ENCODE measurements around the gene CIPC. TPM values are rescaled to one million over a fixed set of nuclear protein-coding genes. Genes with fewer than 3 reads are reported as not detected.

The CIPC gene
- polyA plus RNA-seq, 1 donor from 2014 or later: 36.7 TPM

DNA sequence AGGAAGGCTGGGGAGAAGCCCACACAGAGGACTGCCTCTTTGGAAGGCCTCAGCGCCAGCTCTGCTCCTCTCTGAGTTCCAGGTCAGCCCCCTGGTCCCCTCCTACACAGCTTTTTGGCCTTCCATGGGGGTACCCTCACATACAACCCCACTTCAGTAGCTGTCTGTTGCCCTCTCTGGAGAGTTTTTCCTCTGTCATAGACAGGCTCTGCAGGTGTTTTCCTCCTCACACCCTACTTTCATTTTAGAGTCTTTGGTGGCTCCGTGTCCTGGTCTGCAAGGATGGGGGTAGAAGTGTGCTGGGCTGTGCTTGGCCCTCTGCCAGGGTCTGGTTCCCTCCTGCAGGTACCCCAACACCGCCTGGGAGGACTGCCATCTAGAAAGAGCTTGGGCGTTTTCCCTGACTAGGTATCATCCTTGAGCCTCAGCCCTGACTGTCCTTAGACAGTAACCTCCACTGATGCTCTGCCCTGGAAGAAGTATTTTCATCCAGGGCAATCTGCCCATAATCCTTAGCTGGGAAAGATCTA is 28.5 kb downstream of the CIPC start:
- Histone ChIP-seq H4K20me1 (ENCODE audit: insufficient read depth) (no peaks in the 10 kb centered on the region), H3K79me2 (replicated peaks; ENCODE audit: insufficient read depth, low read length) (no peaks in the 10 kb centered on the region), H3F3A (ENCODE audit: insufficient read depth, low read length, poor library complexity, severe bottlenecking) (no peaks in the 10 kb centered on the region), H3K9ac (ENCODE audit: low read length) (no peak overlapping the region), H3K4me2 (ENCODE audit: low read length) (no peak overlapping the region), H2AFZ (ENCODE audit: low read depth, low read length) (no peak overlapping the region), H3K36me3 (ENCODE audit: insufficient read depth, low read length) (no peaks in the 10 kb centered on the region), H3K9me3 (ENCODE audit: low read length) (no peaks in the 10 kb centered on the region), H3K9me2 (ENCODE audit: insufficient read depth, low read length) (no peaks in the 10 kb centered on the region), H3K4me3 (ENCODE audit: low read length) (no peak overlapping the region), H3K27ac (ENCODE audit: low read length) (no peak overlapping the region), H3K27me3 (ENCODE audit: insufficient read depth, low read depth, low read length) (peaks cover 41% of the 10 kb centered on the region)
- TF ChIP-seq EZH2 (IDR thresholded peaks at IDR 0.05; ENCODE audit: borderline replicate concordance, insufficient read depth, low read length, poor library complexity, severe bottlenecking): no peak
- TF ChIP-seq, protein P1, sequence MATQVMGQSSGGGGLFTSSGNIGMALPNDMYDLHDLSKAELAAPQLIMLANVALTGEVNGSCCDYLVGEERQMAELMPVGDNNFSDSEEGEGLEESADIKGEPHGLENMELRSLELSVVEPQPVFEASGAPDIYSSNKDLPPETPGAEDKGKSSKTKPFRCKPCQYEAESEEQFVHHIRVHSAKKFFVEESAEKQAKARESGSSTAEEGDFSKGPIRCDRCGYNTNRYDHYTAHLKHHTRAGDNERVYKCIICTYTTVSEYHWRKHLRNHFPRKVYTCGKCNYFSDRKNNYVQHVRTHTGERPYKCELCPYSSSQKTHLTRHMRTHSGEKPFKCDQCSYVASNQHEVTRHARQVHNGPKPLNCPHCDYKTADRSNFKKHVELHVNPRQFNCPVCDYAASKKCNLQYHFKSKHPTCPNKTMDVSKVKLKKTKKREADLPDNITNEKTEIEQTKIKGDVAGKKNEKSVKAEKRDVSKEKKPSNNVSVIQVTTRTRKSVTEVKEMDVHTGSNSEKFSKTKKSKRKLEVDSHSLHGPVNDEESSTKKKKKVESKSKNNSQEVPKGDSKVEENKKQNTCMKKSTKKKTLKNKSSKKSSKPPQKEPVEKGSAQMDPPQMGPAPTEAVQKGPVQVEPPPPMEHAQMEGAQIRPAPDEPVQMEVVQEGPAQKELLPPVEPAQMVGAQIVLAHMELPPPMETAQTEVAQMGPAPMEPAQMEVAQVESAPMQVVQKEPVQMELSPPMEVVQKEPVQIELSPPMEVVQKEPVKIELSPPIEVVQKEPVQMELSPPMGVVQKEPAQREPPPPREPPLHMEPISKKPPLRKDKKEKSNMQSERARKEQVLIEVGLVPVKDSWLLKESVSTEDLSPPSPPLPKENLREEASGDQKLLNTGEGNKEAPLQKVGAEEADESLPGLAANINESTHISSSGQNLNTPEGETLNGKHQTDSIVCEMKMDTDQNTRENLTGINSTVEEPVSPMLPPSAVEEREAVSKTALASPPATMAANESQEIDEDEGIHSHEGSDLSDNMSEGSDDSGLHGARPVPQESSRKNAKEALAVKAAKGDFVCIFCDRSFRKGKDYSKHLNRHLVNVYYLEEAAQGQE (IDR thresholded peaks at IDR 0.05; ENCODE audit: borderline replicate concordance): no peak
- no peak for TF ChIP-seq EP300 (conservative IDR thresholded peaks at IDR 0.05; ENCODE audit: poor library complexity, severe bottlenecking)
- no peak for TF ChIP-seq SMC3 (conservative IDR thresholded peaks at IDR 0.05; ENCODE audit: poor library complexity)
- TF ChIP-seq MXI1 (conservative IDR thresholded peaks at IDR 0.05; ENCODE audit: poor library complexity, severe bottlenecking): no peak
- no peak for TF ChIP-seq CTCF (IDR thresholded peaks at IDR 0.05; ENCODE audit: poor library complexity, severe bottlenecking)
- TF ChIP-seq POLR2AphosphoS5 (IDR thresholded peaks at IDR 0.05): no peak
- no peak for TF ChIP-seq RAD21 (conservative IDR thresholded peaks at IDR 0.05)
- TF ChIP-seq TAF1 (IDR thresholded peaks at IDR 0.05; ENCODE audit: low read depth): no peak

GRCh38 chr14:77128414-77128891 is 30.4 kb downstream of the CIPC start:
- H3K27me3 ChIP-seq (ENCODE audit: insufficient read depth, low read depth, low read length): peaks cover 42% of the 10 kb centered on the region
- no peaks in the 10 kb centered on the region for H4K20me1 ChIP-seq (ENCODE audit: insufficient read depth)
- H3F3A ChIP-seq (ENCODE audit: insufficient read depth, low read length, poor library complexity, severe bottlenecking): no peaks in the 10 kb centered on the region
- H3K27ac ChIP-seq (ENCODE audit: low read length): no peak overlapping the region
- H3K4me3 ChIP-seq (ENCODE audit: low read length): no peak overlapping the region
- no peak overlapping the region for H3K9ac ChIP-seq (ENCODE audit: low read length)
- H3K9me3 ChIP-seq (ENCODE audit: low read length): no peaks in the 10 kb centered on the region
- no peaks in the 10 kb centered on the region for H3K9me2 ChIP-seq (ENCODE audit: insufficient read depth, low read length)
- no peak overlapping the region for H3K4me2 ChIP-seq (ENCODE audit: low read length)
- H3K36me3 ChIP-seq (ENCODE audit: insufficient read depth, low read length): no peaks in the 10 kb centered on the region
- H2AFZ ChIP-seq (ENCODE audit: low read depth, low read length): no peak overlapping the region
- TF ChIP-seq SMC3 (conservative IDR thresholded peaks at IDR 0.05; ENCODE audit: poor library complexity): no peak
- no peak for TF ChIP-seq RAD21 (conservative IDR thresholded peaks at IDR 0.05)
- no peak for TF ChIP-seq MXI1 (conservative IDR thresholded peaks at IDR 0.05; ENCODE audit: poor library complexity, severe bottlenecking)
- TF ChIP-seq EP300 (conservative IDR thresholded peaks at IDR 0.05; ENCODE audit: poor library complexity, severe bottlenecking): no peak
- TF ChIP-seq POLR2AphosphoS5 (IDR thresholded peaks at IDR 0.05): no peak
- TF ChIP-seq EZH2 (IDR thresholded peaks at IDR 0.05; ENCODE audit: borderline replicate concordance, insufficient read depth, low read length, poor library complexity, severe bottlenecking): no peak
- TF ChIP-seq TAF1 (IDR thresholded peaks at IDR 0.05; ENCODE audit: low read depth): no peak
- no peak for TF ChIP-seq CTCF (IDR thresholded peaks at IDR 0.05; ENCODE audit: poor library complexity, severe bottlenecking)
- TF ChIP-seq, protein P1 (IDR thresholded peaks at IDR 0.05; ENCODE audit: borderline replicate concordance): no peak
- no peaks in the 10 kb centered on the region for H3K79me2 ChIP-seq (replicated peaks; ENCODE audit: insufficient read depth, low read length)

Measured in neural cell (in vitro differentiated cells).